ENCODE results near the gene HIVEP3.

HIVEP3 gene

GRCh38 chr1:41545996-41546832 is 372.5 kb downstream of the HIVEP3 start:
- Histone ChIP-seq H3K27me3 (ENCODE audit: insufficient read depth, low read length) (no peaks in the 10 kb centered on the region), H3K9ac (ENCODE audit: low read length) (no peak overlapping the region), H3K9me2 (ENCODE audit: low read depth, low read length) (no peaks in the 10 kb centered on the region), H3K4me1 (ENCODE audit: insufficient read depth, low read length, severe bottlenecking) (peaks cover 4% of the 10 kb centered on the region), H4K20me1 (ENCODE audit: insufficient read depth, low read length) (no peaks in the 10 kb centered on the region), H3K79me2 (ENCODE audit: insufficient read depth, low read length) (no peaks in the 10 kb centered on the region), H2AFZ (ENCODE audit: low read length) (no peak overlapping the region), H3K36me3 (ENCODE audit: insufficient read depth, low read length) (no peaks in the 10 kb centered on the region), H3K4me2 (ENCODE audit: low read length) (no peak overlapping the region), H3K4me3 (ENCODE audit: low read depth, low read length, poor library complexity, severe bottlenecking) (no peak overlapping the region), H3F3A (ENCODE audit: insufficient read depth, low read length) (no peaks in the 10 kb centered on the region), H3K9me3 (ENCODE audit: low read length) (no peaks in the 10 kb centered on the region), H3K27ac (ENCODE audit: low read depth, low read length, poor library complexity, severe bottlenecking) (no peak overlapping the region)
- no peak for TF ChIP-seq EZH2 (IDR thresholded peaks at IDR 0.05; ENCODE audit: borderline replicate concordance, low read length)
- TF ChIP-seq, protein P1, sequence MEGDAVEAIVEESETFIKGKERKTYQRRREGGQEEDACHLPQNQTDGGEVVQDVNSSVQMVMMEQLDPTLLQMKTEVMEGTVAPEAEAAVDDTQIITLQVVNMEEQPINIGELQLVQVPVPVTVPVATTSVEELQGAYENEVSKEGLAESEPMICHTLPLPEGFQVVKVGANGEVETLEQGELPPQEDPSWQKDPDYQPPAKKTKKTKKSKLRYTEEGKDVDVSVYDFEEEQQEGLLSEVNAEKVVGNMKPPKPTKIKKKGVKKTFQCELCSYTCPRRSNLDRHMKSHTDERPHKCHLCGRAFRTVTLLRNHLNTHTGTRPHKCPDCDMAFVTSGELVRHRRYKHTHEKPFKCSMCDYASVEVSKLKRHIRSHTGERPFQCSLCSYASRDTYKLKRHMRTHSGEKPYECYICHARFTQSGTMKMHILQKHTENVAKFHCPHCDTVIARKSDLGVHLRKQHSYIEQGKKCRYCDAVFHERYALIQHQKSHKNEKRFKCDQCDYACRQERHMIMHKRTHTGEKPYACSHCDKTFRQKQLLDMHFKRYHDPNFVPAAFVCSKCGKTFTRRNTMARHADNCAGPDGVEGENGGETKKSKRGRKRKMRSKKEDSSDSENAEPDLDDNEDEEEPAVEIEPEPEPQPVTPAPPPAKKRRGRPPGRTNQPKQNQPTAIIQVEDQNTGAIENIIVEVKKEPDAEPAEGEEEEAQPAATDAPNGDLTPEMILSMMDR (IDR thresholded peaks at IDR 0.05; ENCODE audit: low read length) = no peak

DNA sequence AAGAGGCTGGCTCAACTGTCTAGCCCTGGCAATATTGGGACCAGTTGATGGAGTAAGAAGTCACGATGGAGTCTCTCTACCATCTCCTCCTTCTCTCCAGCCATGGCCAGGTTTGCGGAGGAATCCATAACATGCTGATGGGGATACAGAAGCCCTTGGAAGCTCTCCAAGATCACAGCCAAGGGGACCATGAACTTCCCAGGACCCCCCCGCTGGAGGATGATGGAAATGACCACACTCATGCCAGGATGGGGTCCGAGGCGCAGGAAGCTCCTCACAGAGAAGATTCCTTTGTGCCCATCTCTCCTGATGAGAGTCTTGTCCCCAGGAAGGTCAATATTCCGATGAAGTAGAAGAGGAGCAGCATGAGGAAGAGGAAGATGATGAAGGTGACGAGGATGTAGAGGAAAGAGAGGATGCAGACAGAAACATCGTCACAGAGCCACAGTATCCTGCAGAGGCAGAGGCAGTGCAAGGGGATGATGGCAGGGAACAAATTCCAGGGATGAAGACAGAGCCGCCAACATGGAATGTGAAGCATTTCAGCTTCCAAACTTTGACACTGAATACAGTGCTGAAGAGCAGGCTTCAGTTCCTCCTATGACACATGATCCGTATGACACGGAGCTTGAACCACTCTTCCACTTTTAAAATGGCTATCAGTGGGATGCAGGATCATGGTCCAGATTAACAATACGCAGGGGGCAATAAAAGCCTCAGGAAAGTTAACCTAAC is 376.4 kb downstream of the HIVEP3 start:
- Histone ChIP-seq H3K9me2 (ENCODE audit: low read depth, low read length) (no peaks in the 10 kb centered on the region), H3K4me1 (ENCODE audit: insufficient read depth, low read length, severe bottlenecking) (peaks cover 28% of the 10 kb centered on the region), H3K9me3 (ENCODE audit: low read length) (no peaks in the 10 kb centered on the region), H3K4me2 (ENCODE audit: low read length) (no peak overlapping the region), H3K27ac (ENCODE audit: low read depth, low read length, poor library complexity, severe bottlenecking) (no peak overlapping the region), H3K36me3 (ENCODE audit: insufficient read depth, low read length) (no peaks in the 10 kb centered on the region), H3F3A (ENCODE audit: insufficient read depth, low read length) (no peaks in the 10 kb centered on the region), H4K20me1 (ENCODE audit: insufficient read depth, low read length) (no peaks in the 10 kb centered on the region), H2AFZ (ENCODE audit: low read length) (no peak overlapping the region), H3K27me3 (ENCODE audit: insufficient read depth, low read length) (no peaks in the 10 kb centered on the region), H3K4me3 (ENCODE audit: low read depth, low read length, poor library complexity, severe bottlenecking) (no peak overlapping the region), H3K9ac (ENCODE audit: low read length) (no peak overlapping the region), H3K79me2 (ENCODE audit: insufficient read depth, low read length) (no peaks in the 10 kb centered on the region)
- TF ChIP-seq, protein P1 (IDR thresholded peaks at IDR 0.05; ENCODE audit: low read length) = no peak
- TF ChIP-seq EZH2 (IDR thresholded peaks at IDR 0.05; ENCODE audit: borderline replicate concordance, low read length) = no peak

DNA sequence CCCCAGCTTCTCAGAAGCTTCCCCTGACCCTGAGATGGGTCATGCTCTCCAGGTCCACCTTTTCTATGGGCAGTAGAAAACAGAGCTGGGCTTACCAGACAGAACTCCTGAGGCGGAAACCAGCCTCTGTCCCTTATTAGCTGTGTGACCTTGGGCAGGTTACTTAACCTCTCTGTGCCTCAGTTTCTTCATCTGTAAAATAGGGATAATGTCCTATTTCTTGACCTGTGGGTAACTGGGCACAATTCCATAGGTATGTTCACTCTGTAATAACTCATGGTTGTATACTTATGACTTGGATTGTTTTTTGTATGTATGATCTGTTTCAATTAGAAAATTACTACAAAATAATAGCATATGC is 377.1 kb downstream of the HIVEP3 start:
- no peak overlapping the region for H3K9ac ChIP-seq (ENCODE audit: low read length)
- no peak for TF ChIP-seq EZH2 (IDR thresholded peaks at IDR 0.05; ENCODE audit: borderline replicate concordance, low read length)
- TF ChIP-seq, protein P1 (IDR thresholded peaks at IDR 0.05; ENCODE audit: low read length) = no peak
- H3K4me2 ChIP-seq (ENCODE audit: low read length) = no peak overlapping the region
- H2AFZ ChIP-seq (ENCODE audit: low read length) = no peak overlapping the region
- H3K27me3 ChIP-seq (ENCODE audit: insufficient read depth, low read length) = no peaks in the 10 kb centered on the region
- no peaks in the 10 kb centered on the region for H3F3A ChIP-seq (ENCODE audit: insufficient read depth, low read length)
- no peak overlapping the region for H3K4me3 ChIP-seq (ENCODE audit: low read depth, low read length, poor library complexity, severe bottlenecking)
- H3K79me2 ChIP-seq (ENCODE audit: insufficient read depth, low read length) = no peaks in the 10 kb centered on the region
- H3K9me3 ChIP-seq (ENCODE audit: low read length) = no peaks in the 10 kb centered on the region
- no peaks in the 10 kb centered on the region for H3K36me3 ChIP-seq (ENCODE audit: insufficient read depth, low read length)
- H3K9me2 ChIP-seq (ENCODE audit: low read depth, low read length) = no peaks in the 10 kb centered on the region
- H3K4me1 ChIP-seq (ENCODE audit: insufficient read depth, low read length, severe bottlenecking) = peaks cover 36% of the 10 kb centered on the region
- no peak overlapping the region for H3K27ac ChIP-seq (ENCODE audit: low read depth, low read length, poor library complexity, severe bottlenecking)
- H4K20me1 ChIP-seq (ENCODE audit: insufficient read depth, low read length) = no peaks in the 10 kb centered on the region

Data from OCI-LY1 (cell line).